ENCODE results near the gene ATP6V0D1.
"Not testable (repeated sequence)": the region's sequence is repeated elsewhere in the genome, so short reads cannot be mapped to it uniquely, and the experiment has no call there.

ATP6V0D1 gene

DNA sequence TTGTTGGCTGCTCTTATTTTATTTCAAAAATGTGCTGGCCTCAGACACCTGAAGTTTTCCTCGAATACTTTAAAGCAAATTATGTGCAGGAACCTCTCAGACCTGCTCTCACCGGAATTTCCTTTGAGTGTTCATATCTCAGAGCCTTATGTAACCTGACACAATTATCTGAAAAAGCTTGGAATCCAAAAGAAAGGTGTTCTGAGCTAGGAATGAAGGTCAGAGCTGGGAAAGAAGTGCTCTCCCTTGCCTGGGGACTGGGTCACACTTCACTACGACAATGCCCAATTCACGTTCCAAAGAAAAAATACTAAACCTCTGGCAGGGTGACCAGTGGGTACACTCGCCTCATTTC lies 56.7 kb downstream of the ATP6V0D1 start:
- no peak for FAIRE-seq

DNA sequence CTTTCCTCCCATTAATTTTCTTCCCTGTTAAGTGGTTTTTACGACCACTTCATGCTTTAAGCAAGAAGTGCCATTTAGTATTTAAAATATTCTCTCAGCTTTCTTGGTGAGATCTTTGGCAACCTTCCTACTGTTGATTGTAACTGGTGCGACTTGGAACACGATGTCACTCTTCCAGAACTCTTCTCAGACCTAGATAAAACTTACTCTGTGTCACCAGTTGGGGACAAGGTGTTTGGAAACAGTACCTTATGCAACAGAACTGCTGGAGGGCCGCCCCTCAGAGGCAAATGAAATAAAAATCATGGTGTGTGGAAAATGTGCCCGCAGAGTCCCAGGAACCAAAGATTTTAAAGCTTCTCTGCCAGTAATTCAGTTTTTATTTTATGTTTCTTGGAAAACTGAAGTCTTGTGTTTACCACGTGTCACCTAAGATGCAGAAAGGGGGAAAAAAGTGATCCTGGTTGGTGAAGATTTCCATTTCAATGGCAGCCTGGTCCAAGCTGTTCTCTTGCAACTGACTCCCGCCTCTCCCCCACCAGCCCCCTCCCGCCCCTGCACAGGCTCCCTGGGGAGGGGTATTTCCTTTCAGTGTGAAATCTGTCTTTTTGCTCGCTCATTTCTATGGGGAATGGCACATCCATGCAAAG lies 57.2 kb downstream of the ATP6V0D1 start:
- FAIRE-seq, result no peak

DNA sequence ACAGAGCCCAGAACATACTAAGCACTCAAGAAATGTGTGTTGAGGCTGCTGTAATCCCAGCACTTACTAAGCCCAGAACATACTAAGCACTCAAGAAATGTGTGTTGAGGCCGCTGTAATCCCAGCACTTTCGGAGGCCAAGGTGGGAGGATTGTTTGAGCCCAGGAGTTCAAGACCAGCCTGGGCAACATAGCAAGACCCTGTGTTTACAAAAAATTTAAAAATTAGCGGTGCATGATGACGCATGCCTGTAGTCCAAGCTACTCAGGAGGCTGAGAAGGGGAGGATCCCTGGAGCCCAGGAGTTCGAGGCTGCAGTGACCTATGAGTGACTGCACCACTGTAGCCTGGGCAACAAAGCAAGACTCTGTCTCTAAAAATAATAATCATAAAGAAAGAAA lies 57.9 kb downstream of the ATP6V0D1 start:
- FAIRE-seq, result no peak

DNA sequence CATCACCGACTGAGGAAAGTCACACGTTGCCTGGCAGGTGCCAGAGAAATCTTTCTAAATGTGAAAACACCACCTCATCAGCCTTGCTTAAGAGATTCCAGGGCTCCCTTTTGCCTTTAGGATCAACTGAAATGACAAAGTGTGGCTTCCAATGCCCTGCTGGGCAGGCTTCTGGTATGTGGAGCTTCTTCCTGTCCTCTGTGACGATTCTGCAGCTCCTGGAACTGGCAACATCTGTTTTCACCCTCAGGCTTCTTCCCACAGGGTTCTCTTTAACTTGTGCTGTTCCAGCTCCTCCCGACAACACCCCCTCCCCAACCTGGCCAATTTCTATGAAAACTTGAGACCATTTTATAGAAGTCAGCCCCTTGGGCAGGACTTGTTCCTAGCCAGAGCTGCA lies 59.9 kb downstream of the ATP6V0D1 start:
- no peak for FAIRE-seq

DNA sequence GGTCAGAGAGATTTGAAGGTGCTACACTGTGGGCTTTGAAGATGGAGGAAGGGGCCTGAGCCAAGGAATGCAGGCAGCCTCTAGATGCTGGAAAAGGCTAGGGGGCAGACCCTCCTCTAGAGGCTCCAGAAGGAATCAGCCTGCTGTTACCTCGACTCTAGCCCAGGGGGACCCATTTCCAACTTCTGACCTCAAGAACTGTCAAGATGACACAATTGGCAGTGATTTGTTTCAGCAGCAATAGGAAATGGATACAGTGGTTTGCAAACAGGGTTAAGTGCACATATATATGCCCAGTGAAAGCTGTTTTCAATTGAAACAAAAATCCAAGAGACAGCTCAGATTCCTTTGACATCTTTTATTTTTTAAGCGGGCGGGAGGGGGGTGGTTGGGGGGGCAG lies 61.0 kb downstream of the ATP6V0D1 start:
- no peak for FAIRE-seq

DNA sequence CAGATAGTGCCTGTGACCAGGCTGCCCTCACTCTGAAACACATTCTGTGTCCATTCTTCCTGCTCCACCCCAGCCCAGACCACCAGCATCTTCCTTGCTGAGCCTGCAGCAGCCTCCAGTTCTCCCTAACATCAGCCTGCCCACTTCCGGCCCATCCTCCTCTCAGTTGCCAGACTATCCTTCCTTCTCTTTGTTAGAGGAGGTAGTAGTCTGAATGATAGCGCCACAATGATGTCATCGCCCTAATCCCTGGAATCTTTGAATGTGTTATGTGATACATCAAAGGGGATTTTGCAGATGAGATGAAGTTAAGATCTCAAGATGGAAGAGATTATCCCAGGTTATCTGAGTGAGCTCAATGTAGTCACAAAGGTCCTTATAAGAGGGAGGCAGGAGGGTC lies 61.5 kb downstream of the ATP6V0D1 start:
- no peak for FAIRE-seq

DNA sequence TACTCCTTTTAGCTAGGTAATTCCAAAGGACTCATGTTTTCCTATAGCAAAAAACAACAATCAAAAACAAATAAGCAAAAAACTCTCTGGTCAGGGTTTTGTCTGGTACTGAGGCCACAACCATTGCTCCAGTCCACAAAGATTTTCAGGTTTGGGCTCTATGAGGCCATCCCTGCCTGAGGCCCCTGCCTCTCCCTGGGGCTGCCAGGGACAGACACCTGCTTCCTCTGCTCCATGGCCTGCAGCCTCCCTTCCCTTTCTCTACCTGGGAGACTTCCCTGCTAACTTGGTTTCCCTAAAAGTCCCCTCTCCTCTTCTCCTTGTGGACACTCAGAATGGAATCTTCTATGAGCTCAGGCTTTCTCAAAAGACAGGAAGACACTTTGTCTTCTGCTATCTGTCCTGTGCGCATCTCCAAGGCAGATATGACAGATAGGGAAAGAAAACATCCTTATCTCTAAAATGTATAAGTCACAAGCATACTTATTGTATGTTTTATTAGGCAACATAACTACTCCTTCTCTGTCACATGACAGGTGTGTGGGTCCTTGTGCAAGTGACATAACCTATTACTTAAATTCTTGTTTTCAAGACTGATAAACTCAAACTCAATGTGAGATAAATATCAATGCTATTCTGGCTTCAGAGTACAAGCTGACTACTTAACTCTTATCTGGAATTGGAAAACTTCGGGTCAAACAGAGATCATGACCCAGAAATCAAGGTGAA lies 63.5 kb downstream of the ATP6V0D1 start:
- FAIRE-seq, result no peak

DNA sequence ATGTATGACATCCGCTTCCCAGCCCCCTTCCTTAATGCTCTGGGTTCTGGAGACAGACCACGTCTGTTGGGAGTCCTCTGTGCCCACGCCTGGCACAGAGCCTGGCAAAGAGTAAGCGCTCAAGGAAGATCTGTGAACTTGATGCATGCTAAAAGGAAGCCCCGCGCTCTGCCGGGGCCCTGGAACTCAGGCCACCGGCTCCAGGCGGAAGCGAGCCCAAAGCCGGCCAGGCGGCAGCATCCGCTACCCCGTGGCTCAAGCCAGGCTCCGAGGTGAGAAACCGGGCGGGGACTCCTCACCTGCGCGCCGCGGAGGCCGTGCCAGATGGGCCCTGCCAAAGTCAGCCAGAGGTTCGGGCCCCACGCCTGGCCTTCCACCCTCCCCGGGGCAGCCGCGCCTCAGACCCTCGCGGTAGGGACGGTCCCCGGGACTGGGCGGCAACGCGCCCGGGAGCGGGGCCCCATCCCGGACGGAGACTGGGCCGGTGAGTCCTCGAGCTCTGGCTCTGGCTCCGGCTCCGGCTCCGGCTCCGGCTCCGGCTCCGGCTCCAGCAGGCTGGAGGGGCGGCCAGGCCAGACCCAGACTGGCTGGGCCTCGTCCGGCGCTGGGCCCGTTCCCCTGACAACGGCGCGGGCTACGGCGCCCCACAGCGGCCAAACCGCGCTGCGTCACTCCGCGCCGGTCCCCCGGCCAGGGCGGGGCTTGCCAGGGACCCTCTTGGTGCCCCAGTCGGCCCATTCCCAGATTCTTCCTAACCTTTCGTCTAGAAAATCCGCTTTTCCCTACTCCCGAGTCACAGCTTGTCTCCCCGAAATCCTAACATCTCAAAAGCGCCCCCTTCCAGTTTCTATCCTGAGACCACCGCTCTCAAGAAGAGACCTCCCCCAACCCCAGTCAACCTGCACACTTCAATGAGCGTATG lies 64.8 kb downstream of the ATP6V0D1 start, which contains the start of gene ZDHHC1:
ZDHHC1 (minus strand) TSS at position 606 of the 922 bp plus-strand sequence. CDS start 8,702 bp downstream, outside the sequence.
- no peak for FAIRE-seq

DNA sequence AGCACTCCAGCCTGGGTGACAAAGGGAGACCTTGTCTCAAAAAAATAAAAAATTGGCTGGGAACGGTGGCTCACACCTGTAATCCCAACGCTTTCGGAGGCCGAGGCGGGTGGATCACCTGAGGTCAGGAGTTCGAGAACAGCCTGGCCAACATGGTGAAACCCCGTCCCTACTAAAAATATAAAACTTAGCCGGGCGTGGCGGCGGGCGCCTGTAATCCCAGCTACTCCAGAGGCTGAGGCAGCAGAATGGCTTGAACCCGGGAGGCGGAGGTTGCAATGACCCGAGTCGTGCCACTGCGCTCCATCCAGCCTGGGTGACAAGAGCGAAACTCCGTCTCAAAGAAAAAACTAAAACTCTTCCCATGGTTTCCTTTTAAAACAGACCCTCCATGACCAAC lies 65.5 kb downstream of the ATP6V0D1 start:
- FAIRE-seq, result not testable (repeated sequence)

DNA sequence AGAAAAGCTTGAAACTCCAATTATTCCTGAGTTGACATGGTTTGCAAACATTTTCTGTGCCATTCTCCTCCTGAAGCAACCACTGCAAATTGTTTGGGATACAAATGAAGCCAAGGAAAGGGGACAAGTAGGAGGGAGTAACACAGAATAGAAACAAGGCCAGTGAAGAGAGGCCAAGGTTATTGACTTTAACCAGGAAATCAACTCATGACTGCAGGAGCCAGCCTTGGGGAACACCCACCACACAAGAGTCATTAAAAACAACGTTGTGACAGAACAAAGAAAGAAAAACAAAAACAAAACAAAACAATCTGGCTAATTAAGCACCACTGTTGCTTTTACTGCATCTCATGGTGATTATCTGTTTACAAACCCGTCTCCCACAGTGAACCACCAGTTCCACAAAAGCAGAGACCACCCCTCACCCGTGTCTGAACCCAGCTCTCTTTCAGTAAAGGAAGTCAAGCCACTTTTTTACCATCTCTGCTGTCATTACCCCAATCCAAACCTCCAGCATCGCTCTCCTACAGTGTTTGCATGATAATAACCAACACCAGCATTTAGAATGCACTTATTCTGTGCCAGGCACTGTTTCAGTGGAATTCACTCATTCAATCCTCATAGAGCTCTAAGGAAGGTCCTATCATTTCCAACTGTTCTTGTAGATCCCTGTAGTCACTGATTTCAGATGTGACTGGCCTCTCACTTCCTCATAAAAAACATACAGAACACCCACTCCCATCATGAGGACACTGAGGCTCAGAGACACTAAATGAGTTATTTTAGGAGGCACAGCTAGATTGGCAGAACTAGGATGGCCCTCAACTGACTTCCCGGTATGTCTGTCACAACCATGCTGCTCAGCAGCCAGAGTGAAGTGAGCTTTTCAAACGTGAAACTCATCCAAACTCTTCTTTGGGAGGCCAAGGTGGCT lies 66.7 kb downstream of the ATP6V0D1 start:
- FAIRE-seq, result no peak

DNA sequence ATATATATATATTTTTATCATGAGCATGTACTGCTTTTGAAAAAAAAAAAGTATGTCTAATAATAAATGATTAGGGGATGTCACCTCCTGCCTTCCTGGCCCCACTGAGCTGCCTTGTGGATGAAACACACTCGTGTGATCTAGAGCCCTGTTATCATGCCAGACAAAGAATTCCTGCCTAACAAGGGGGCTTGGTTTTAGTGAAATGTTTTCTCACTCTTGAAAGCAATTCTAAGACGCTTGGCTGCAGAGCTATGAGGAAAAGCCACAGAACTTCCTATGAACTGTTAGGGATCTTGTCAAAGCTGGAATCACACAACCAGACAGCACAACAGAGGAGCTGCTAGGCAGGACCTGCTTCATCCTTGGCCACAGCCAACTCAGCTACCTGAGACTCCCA lies 68.7 kb downstream of the ATP6V0D1 start:
- no peak for FAIRE-seq

DNA sequence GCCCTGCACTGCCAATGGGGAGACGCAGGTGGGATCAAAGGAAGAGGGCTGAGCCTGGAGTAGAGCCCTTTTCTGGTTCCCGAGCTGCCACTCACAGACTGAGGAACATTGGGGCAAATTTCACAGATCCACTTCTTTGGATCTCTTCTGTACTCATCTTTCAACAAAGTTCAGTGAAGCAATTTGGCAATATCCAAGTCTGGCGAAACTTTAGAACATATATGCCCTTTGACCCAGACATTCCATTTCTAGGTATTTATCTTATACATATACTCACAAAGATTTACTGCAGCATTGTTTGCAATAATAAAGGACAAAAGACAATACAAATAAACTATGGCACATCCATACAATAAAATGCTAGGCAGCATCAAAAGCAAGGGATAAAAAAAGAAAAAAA lies 69.6 kb downstream of the ATP6V0D1 start:
- FAIRE-seq, result no peak

DNA sequence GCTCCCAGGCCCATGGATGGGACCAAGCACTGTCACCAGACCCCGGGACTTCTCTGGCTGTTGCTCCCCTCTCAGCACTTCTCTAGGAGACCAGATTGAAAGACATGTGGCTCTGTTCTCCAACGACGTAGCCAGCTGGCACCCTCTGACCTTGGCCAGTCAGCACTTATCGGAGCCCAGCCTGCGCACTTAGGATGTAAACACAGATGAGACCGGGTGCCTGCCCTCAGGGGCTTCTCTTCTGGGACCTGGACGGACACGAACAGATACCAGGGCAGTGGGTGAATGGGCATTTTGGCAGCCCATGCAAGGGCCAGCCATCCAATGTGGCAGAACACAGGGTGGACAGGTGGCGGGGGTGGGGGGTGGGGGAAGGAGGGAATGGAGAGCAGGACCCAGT lies 71.3 kb downstream of the ATP6V0D1 start:
- no peak for FAIRE-seq

DNA sequence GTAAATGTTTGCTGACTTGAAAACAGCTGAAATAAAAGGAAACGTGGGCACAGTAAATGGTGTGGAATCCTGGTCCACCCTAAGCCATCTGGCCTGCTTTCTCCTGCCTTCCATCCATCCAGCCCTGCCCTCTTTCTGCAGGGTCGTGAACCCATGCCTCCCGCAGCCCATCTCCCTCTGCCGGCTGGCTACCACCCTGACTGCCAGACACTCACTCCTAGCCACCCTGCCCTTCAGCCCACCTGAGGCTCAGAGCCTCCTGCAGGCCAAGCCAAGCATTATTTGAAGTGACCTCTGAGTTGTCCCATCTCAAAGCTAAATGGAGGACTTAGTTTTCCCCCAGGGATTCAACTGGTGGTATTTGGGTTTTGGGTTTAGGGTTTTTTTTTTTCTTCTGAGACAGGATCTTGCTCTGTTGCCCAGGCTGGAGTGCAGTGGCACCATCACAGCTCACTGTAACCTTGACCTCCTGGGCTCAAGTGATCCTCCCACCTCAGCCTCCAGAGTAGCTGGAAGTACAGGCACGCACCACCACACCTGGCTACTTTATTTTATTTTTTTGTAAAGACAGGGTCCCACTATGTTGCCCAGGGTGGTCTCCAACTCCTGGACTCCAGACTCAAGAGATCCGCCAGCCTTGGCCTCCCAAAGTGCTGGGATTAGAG lies 73.0 kb downstream of the ATP6V0D1 start:
- FAIRE-seq, result no peak

DNA sequence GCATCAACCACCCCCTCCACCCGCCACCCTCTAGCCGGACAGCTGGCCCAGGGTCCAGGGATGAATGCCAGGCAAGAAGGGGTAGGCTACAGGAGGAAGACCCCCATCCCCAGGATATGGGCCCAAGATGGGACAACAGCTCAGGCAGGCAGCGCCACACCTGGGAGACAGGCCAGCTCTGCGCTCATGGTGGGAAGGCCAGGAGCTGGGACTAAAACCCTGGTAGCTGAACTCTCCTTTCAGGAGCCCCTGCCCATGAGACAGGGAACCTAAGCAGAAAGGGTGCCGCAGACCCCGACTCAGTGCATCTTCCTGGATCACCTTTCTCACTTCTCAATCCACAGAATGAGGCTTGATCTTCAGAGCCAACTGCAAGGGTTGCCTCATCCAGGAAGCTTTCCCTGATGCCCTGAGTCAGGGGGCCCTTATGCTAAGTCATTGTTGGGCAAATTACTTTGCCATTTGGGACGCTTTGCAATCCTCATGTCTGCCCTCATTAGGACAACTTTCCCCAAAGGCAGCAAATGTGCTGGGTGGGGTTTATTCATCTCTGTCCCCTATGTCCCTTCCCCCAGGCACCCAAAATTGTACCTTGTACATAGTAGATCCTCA lies 73.7 kb downstream of the ATP6V0D1 start:
- FAIRE-seq, result no peak

DNA sequence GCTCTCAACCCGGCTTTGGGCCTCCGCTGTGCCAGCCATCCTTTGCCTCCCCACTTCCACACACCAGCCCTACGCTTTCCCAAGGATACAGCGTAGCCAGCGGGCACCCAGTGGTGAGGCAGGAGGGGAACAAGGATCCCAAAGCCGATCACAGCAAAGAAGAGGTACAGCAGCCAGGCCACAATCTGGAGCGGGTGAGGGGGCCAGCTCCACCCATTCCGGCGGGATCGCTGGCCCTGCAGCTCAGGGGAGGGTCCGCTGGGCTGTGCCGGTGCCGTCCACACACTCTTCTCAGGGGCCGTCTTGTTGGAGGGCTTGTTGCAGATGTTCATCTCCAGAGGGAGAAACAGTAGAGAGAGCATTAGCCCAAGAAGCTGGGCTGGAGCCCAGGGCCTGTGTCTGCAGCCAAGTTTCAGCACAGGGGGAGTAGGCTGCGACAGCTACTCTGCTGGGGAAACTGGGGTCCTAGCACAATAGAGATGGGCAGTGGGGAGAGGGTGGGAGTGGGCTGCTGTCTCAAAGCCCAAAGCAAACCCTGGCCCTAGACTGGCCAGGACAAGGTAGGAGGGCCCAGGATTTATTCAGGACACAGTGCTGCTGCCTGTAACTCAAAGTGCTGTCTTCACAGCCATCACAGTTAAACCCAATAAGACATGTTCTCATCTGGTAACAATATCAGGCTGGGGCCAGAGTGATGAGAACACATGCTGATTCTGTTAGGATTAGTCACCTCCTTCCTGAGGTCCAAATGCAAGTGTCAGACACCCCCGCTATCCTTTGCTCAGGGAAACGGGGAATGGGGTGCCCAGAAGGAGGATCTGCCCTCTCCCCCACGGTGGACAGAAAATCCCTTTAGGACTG lies 74.6 kb downstream of the ATP6V0D1 start:
- FAIRE-seq, result no peak

DNA sequence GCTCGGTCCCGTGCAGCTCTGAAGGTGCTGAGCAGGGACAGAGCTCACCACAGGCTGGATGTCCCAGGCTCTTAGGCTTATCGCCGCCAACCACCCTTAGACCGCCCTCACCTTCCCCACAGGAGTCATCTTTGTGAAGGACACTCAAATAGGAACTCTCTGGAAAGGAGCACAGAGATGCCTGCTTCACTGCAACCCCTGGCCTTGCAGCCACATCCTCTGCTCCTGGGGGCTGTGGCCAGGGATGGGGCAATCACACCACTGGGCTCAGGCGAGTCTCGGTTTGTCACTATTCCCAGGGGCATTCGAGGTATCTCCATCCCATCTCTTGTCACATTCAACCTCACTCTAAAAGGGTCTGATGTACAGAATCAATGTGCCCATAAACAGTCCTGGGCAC lies 75.6 kb downstream of the ATP6V0D1 start:
- FAIRE-seq, result no peak

DNA sequence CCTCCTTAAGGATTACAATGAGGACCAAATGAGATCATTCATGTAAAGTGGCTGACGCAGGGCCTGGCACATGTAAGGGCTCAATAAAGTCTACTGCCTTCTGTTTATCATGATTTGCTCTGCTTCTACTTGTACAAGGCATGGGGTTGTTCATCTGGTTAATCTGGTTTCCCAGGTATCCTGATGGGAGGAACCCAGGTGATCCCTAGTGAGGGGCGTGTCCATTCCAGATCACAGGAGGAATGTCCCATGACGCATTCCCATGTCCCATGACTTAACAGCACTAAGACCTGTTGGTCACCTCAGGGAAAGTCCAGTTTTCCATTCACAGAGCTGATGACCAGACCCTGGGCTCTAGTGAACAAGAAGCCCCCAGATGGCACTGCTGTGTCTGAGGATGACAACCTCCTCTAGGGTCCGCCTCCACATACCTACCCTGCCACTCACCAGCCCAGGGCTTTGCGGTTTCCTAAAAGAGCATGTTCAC lies 76.2 kb downstream of the ATP6V0D1 start:
- no peak for FAIRE-seq

DNA sequence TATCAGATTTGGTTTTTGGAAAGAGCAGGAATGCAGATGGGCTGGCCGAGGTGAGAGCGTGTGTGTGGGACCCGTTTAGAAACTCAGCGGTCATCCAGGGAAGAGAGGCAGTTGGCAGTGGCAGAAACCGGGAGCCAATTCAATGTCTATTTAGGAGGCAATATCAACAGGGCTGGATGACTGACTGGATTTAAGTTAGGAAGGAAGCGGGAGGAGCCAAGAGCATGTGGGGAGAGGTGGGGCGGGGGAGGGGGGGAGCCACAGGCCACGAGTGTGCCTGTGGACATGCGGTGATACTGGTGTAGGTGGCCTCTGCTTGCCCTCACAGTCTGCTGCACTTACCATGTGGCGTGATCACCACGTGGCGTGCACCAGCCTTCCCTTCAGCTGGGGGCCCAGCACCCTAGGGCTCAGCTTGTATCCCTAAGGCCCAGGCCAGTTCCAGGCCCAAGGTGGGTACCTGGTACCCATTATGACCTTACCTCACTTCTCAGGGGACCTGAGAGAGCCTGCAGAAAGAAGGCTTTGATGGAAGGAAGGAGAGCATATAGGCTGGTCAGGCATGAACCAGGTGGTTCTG lies 76.9 kb downstream of the ATP6V0D1 start:
- FAIRE-seq, result no peak

DNA sequence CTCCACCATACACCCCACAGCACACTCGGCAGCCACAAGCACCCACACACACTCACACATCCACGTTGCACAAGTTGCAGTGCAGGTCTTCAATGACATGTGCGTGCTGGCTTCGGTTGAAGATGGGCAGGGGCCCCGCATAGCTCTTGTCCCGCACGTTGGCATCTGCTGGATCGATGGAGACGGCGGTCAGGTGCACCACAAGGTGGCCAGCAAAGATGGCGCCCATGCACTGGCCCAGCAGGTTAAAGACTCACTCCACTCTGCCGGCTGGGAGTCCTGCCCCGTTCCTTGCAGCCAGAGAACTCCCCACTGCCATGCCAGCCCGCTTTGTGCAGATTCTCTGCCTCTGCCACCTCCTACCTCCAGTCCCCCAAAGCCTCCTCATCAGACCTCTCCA lies 80.1 kb downstream of the ATP6V0D1 start:
- FAIRE-seq, result no peak
